Glomerular endothelial cell (primary cell): ENCODE data around the gene PFKP. TPM values are rescaled to one million over a fixed set of nuclear protein-coding genes. Genes with fewer than 3 reads are reported as not detected.

Source experiments
- DNase-seq: peaks from one replicate; pipeline ENCODE4 v3.0.0-alpha.2; 2011; ENCODE audit warnings: low read depth, low spot score; ENCODE audit errors: extremely low read depth
- total RNA-seq: library from RNA; depleted of rRNA; stranded (reverse); fragments of >200 nt; gene quantifications from 2 replicates; pipeline ENCODE4 v1.2.3, GENCODE V29; 2015

PFKP gene
- total RNA-seq, 1 donor from 2014 or later = 273 TPM

- no peak for DNase-seq
Observed at GRCh38 chr10:3068968-3069737, 1.8 kb downstream of the PFKP start.

GRCh38 chr10:3069876-3070275 is 2.5 kb downstream of the PFKP start:
- no peak for DNase-seq

GRCh38 chr10:3071405-3072198 is 4.3 kb downstream of the PFKP start:
- DNase-seq = peak; percentile 93

GRCh38 chr10:3072641-3073360 is 5.5 kb downstream of the PFKP start:
- DNase-seq = no peak

- no peak for DNase-seq
Observed at GRCh38 chr10:3074145-3074665, 6.9 kb downstream of the PFKP start.

GRCh38 chr10:3074985-3075600 is 7.7 kb downstream of the PFKP start:
- DNase-seq = no peak

- DNase-seq = no peak
Observed at GRCh38 chr10:3076138-3076537, 8.8 kb downstream of the PFKP start.

GRCh38 chr10:3077509-3077908 is 10.2 kb downstream of the PFKP start:
- no peak for DNase-seq

GRCh38 chr10:3077940-3078630 is 10.7 kb downstream of the PFKP start:
- DNase-seq = no peak

GRCh38 chr10:3081383-3081981 is 14.1 kb downstream of the PFKP start:
- DNase-seq = no peak

- no peak for DNase-seq
Observed at GRCh38 chr10:3082290-3082689, 14.9 kb downstream of the PFKP start.

GRCh38 chr10:3085785-3086567 is 18.6 kb downstream of the PFKP start:
- no peak for DNase-seq

GRCh38 chr10:3090388-3090787 is 23.0 kb downstream of the PFKP start:
- no peak for DNase-seq

GRCh38 chr10:3090914-3091787 is 23.8 kb downstream of the PFKP start:
- no peak for DNase-seq

- no peak for DNase-seq
Observed at GRCh38 chr10:3091921-3092320, 24.6 kb downstream of the PFKP start.

GRCh38 chr10:3093996-3094395 is 26.6 kb downstream of the PFKP start:
- no peak for DNase-seq

GRCh38 chr10:3094609-3095036 is 27.3 kb downstream of the PFKP start:
- DNase-seq = no peak
